ENCODE data around the gene EPS8.

Gene EPS8

GRCh38 chr12:15831315-15831978 lies 42.3 kb upstream of the EPS8 start:
- H3K4me3 ChIP-seq (ENCODE audit: low read depth, low read length, poor library complexity, severe bottlenecking) = no peak overlapping the region
- no peak for TF ChIP-seq CTCF (IDR thresholded peaks at IDR 0.05; ENCODE audit: low read length)
- TF ChIP-seq EZH2 (IDR thresholded peaks at IDR 0.05; ENCODE audit: borderline replicate concordance, low read length) = no peak
- H3F3A ChIP-seq (ENCODE audit: insufficient read depth, low read length) = no peaks in the 10 kb centered on the region
- no peaks in the 10 kb centered on the region for H3K9me3 ChIP-seq (ENCODE audit: low read length)
- no peak overlapping the region for H3K27ac ChIP-seq (ENCODE audit: low read depth, low read length, poor library complexity, severe bottlenecking)
- H4K20me1 ChIP-seq (ENCODE audit: insufficient read depth, low read length) = no peaks in the 10 kb centered on the region
- no peaks in the 10 kb centered on the region for H3K9me2 ChIP-seq (ENCODE audit: low read depth, low read length)
- H3K9ac ChIP-seq (ENCODE audit: low read length) = no peak overlapping the region
- H3K79me2 ChIP-seq (ENCODE audit: insufficient read depth, low read length) = no peaks in the 10 kb centered on the region
- no peaks in the 10 kb centered on the region for H3K4me1 ChIP-seq (ENCODE audit: insufficient read depth, low read length, severe bottlenecking)
- no peaks in the 10 kb centered on the region for H3K27me3 ChIP-seq (ENCODE audit: insufficient read depth, low read length)
- no peaks in the 10 kb centered on the region for H3K36me3 ChIP-seq (ENCODE audit: insufficient read depth, low read length)
- no peak overlapping the region for H2AFZ ChIP-seq (ENCODE audit: low read length)
- H3K4me2 ChIP-seq (ENCODE audit: low read length) = no peak overlapping the region

- no peak overlapping the region for H3K27ac ChIP-seq (ENCODE audit: low read depth, low read length, poor library complexity, severe bottlenecking)
- H3F3A ChIP-seq (ENCODE audit: insufficient read depth, low read length) = no peaks in the 10 kb centered on the region
- H2AFZ ChIP-seq (ENCODE audit: low read length) = no peak overlapping the region
- H3K9me2 ChIP-seq (ENCODE audit: low read depth, low read length) = no peaks in the 10 kb centered on the region
- H3K36me3 ChIP-seq (ENCODE audit: insufficient read depth, low read length) = no peaks in the 10 kb centered on the region
- H3K4me1 ChIP-seq (ENCODE audit: insufficient read depth, low read length, severe bottlenecking) = no peaks in the 10 kb centered on the region
- no peak overlapping the region for H3K9ac ChIP-seq (ENCODE audit: low read length)
- H3K27me3 ChIP-seq (ENCODE audit: insufficient read depth, low read length) = no peaks in the 10 kb centered on the region
- no peak overlapping the region for H3K4me2 ChIP-seq (ENCODE audit: low read length)
- H4K20me1 ChIP-seq (ENCODE audit: insufficient read depth, low read length) = no peaks in the 10 kb centered on the region
- no peaks in the 10 kb centered on the region for H3K79me2 ChIP-seq (ENCODE audit: insufficient read depth, low read length)
- H3K9me3 ChIP-seq (ENCODE audit: low read length) = no peaks in the 10 kb centered on the region
- TF ChIP-seq EZH2 (IDR thresholded peaks at IDR 0.05; ENCODE audit: borderline replicate concordance, low read length) = no peak
- no peak for TF ChIP-seq CTCF (IDR thresholded peaks at IDR 0.05; ENCODE audit: low read length)
- no peak overlapping the region for H3K4me3 ChIP-seq (ENCODE audit: low read depth, low read length, poor library complexity, severe bottlenecking)
Observed at GRCh38 chr12:15830538-15830937, 41.4 kb upstream of the EPS8 start.

- Histone ChIP-seq H3K9me3 (ENCODE audit: low read length) (no peaks in the 10 kb centered on the region), H3K79me2 (ENCODE audit: insufficient read depth, low read length) (no peaks in the 10 kb centered on the region), H3K27ac (ENCODE audit: low read depth, low read length, poor library complexity, severe bottlenecking) (no peak overlapping the region), H4K20me1 (ENCODE audit: insufficient read depth, low read length) (no peaks in the 10 kb centered on the region), H3F3A (ENCODE audit: insufficient read depth, low read length) (no peaks in the 10 kb centered on the region), H3K9ac (ENCODE audit: low read length) (no peak overlapping the region), H3K27me3 (ENCODE audit: insufficient read depth, low read length) (no peaks in the 10 kb centered on the region), H3K4me1 (ENCODE audit: insufficient read depth, low read length, severe bottlenecking) (no peaks in the 10 kb centered on the region), H3K4me3 (ENCODE audit: low read depth, low read length, poor library complexity, severe bottlenecking) (no peak overlapping the region), H2AFZ (ENCODE audit: low read length) (no peak overlapping the region), H3K4me2 (ENCODE audit: low read length) (no peak overlapping the region), H3K36me3 (ENCODE audit: insufficient read depth, low read length) (no peaks in the 10 kb centered on the region), H3K9me2 (ENCODE audit: low read depth, low read length) (no peaks in the 10 kb centered on the region)
- no peak for TF ChIP-seq EZH2 (IDR thresholded peaks at IDR 0.05; ENCODE audit: borderline replicate concordance, low read length)
- no peak for TF ChIP-seq CTCF (IDR thresholded peaks at IDR 0.05; ENCODE audit: low read length)
Observed at GRCh38 chr12:15829949-15830348, 40.8 kb upstream of the EPS8 start.

Measured in OCI-LY1 (cell line).